Vein endothelial cell (primary cell): ENCODE measurements around the gene LYPD6B. TPM values are rescaled to one million over a fixed set of nuclear protein-coding genes. Genes with fewer than 3 reads are reported as not detected.

Experiments used
- total RNA-seq: library from RNA; depleted of rRNA; stranded (reverse); fragments of >200 nt; gene quantifications from 2 replicates; pipeline ENCODE4 v1.2.3, GENCODE V29; 2012

The LYPD6B gene
- 0.10 TPM in 1 of 2 replicates, not detected in the other for total RNA-seq

GRCh38 chr2:149038442-149039212 lies at the start of gene LYPD6B:
Gene LYPD6B, plus strand, starts transcription at chr2:149038699. Its CDS starts 92,250 bp downstream, at chr2:149130949.

Other genes starting within 250 kb of the LYPD6B start
- 0.29 and 0.33 TPM in 2 replicates for gene KIF5C, start 163.5 kb upstream of the LYPD6B start, total RNA-seq